KOPT-K1 (cell line): ENCODE measurements around the gene LRRC4C.

Experiments used
- H3K27ac ChIP-seq: fragments of 200-600 bp; sonication (generic); 2 replicates; pipeline ENCODE4 v1.5.1; 2016; ENCODE audit warnings: antibody characterized with exemption, mild to moderate bottlenecking, low read depth, low read length; ENCODE audit not compliant: poor library complexity, severe bottlenecking
- H3K36me3 ChIP-seq: fragments of 200-600 bp; sonication (generic); 2 replicates; pipeline ENCODE4 v1.5.1; 2017; ENCODE audit warnings: antibody characterized with exemption, mild to moderate bottlenecking, low read length, moderate library complexity; ENCODE audit not compliant: insufficient read depth
- H3K9me3 ChIP-seq: fragments of 200-600 bp; sonication (generic); 2 replicates; pipeline ENCODE4 v1.5.1; 2017; ENCODE audit warnings: antibody characterized with exemption, low read length, mild to moderate bottlenecking; ENCODE audit not compliant: insufficient read depth, poor library complexity, severe bottlenecking

Gene LRRC4C

GRCh38 chr11:41113160-41113559 lies 346.3 kb downstream of the LRRC4C start:
- Histone ChIP-seq H3K9me3 (no peaks in the 10 kb centered on the region), H3K27ac (no peak overlapping the region), H3K36me3 (no peaks in the 10 kb centered on the region)

GRCh38 chr11:41110527-41110926 lies 348.9 kb downstream of the LRRC4C start:
- H3K36me3 ChIP-seq = no peaks in the 10 kb centered on the region
- no peak overlapping the region for H3K27ac ChIP-seq
- no peaks in the 10 kb centered on the region for H3K9me3 ChIP-seq

DNA sequence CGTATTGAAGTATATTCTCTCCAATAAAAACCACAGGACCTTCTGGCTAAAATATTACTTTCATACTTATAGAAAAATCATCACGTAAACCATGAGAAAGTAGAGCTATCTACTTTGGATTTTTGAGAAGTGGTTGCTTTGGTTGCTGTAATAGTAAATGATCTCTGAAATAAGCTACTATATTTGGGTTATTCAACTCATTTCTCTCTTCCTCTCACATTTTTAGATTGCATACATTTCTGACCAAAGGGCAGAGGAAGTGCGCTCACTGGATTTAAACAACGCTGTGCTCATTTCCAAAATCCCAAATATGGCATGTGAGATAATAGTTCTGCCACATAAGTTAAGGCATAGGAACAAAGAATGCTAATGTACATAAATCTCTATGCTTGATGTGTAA lies 357.0 kb downstream of the LRRC4C start:
- no peaks in the 10 kb centered on the region for H3K36me3 ChIP-seq
- H3K27ac ChIP-seq = no peak overlapping the region
- H3K9me3 ChIP-seq = no peaks in the 10 kb centered on the region

DNA sequence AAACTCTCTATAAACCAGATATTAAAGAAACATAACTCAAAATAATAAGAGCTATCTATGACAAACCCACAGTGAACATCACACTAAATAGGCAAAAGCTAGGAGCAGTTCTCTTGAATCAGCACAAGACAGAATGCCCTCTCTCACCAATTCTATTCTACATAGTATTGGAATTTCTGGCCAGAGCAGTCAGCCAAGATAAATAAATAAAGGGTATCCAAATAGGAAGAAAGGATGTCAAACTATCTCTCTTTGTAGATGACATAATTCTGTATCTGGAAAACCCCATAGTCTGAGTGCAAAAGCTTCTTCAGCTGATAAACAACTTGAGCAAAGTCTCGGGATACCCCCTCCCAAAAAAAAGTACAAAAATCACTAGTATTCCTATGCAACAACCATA lies 359.8 kb downstream of the LRRC4C start:
- no peaks in the 10 kb centered on the region for H3K9me3 ChIP-seq
- H3K27ac ChIP-seq = no peak overlapping the region
- no peaks in the 10 kb centered on the region for H3K36me3 ChIP-seq

DNA sequence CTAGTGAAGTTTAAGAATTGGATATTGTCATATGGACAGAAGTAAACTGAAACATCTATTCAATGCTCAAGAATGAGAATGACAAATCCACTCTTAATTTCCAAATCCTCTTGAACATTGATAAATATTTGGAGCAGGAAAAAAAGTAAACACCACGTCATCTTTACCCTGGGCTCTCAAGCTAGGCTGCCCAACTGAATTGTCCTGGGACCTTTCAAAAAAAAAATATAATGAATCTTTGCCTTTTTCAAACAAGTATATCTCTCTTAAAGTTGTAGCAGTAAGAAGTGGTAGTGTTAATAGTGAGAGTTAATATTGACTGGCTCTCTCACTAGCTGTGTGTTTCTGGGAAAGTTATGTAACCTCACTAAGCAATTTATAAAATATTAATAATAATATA lies 374.3 kb downstream of the LRRC4C start:
- Histone ChIP-seq H3K9me3 (no peaks in the 10 kb centered on the region), H3K27ac (no peak overlapping the region), H3K36me3 (no peaks in the 10 kb centered on the region)

- Histone ChIP-seq H3K27ac (no peak overlapping the region), H3K9me3 (no peaks in the 10 kb centered on the region), H3K36me3 (no peaks in the 10 kb centered on the region)
Measured at GRCh38 chr11:41081756-41082285, 377.6 kb downstream of the LRRC4C start.

DNA sequence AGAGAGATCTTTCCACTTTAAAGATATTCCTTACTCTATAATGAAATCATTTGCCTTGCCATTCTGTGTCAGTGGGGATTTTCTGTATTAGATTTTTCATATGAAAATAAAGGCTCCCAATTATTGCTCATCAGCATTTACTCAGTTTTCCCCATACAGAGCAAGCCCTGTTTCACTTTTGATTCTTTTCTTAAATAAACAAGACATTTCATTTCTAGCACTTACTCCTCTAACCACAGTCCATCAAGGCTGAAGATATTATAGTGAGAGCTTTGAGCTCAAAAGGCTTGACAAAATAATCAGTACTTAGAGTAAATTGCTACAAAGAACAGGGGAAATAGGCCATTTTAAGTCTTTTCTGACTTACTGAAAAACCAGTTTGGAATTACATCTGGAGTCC lies 385.1 kb downstream of the LRRC4C start:
- Histone ChIP-seq H3K9me3 (no peaks in the 10 kb centered on the region), H3K36me3 (no peaks in the 10 kb centered on the region), H3K27ac (no peak overlapping the region)

DNA sequence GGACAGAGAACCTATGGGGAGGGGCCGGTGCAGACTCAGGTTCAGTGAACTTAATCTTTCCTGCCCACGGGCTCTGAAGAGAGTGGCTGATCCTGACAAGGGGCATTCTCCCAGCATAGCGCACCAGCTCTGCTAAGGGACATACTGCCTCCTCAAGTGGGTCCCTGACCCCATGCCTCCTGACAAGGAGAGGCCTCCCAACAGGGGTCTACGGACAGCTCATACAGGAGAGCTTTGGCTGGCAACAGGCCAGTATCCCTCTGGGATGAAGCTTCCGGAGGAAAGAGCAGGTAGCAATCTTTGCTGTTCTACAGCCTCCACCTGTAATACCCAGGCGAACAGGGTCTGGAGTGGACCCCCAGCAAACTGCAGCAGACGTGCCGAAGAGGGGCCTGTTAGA lies 394.0 kb downstream of the LRRC4C start:
- H3K9me3 ChIP-seq = no peaks in the 10 kb centered on the region
- H3K27ac ChIP-seq = no peak overlapping the region
- no peaks in the 10 kb centered on the region for H3K36me3 ChIP-seq

DNA sequence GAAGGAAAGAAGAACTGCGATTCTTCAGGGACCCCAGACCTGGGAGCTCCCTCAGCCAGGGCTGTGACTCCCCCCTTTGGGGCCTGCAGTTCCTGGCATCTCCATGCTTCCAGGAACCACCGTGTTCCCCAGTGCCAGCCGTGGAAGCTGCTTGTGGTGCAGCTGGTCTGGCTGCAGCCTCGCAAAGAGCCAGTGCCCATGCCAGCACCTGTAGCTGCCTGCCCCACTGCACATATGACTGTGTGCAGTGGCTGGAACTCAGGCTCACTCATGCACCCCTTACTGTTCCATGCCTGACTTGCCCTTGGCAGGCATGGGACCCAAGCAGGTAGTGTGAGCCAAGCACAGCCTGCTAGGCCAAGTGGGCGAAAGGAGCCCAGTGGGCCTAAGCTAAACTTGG lies 401.3 kb downstream of the LRRC4C start:
- no peak overlapping the region for H3K27ac ChIP-seq
- no peaks in the 10 kb centered on the region for H3K9me3 ChIP-seq
- no peaks in the 10 kb centered on the region for H3K36me3 ChIP-seq

DNA sequence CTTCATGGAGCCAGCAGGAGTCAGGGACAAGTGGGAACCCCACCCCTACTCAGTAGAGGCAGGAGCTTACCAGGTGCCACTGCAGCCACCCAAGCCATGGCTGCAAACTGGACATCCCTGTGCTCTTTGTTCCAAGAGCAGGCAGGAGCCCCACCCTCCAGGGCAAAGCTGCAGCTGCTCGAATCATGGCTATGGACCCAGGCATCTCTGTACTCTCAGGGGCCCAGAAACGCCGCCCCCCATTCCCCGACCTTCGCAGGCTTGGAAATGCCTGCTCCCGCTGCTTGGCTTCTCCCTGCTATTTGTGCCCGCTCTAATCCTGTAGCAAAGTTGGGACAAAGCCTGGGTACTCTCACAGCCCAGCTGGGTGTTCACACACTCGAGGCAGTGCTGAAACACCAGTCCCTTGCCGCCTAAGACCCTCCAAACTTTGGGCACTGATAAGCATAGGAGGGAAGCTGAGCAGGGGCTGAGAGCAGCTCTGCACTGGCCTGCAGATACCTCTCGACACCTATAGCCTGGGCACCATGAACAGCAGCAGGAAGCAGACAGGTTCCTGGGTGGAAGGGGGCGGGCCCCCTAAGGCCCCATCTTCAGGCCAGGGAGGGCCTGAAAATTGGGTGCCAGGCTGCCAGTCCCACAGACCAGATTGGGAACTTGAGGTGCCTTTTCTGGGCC lies 402.4 kb downstream of the LRRC4C start:
- Histone ChIP-seq H3K9me3 (no peaks in the 10 kb centered on the region), H3K27ac (no peak overlapping the region), H3K36me3 (no peaks in the 10 kb centered on the region)

DNA sequence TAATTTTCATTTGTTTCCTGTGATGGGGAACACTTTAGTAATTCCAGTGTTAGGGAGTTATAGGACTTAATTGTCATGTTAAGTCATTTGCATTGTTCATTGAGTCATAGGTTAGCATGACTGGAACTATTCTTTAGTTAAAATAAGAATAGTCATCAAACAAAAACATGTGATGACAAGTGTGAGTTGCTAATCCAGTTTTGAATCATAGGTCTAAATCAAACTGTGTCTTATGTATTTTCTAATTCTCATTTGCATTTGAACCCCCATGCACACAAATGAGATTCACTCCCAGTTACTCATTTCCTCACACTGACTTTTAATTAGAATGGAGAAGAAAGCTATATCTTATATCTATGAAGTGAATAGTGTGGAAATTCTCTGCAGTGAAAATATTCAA lies 405.6 kb downstream of the LRRC4C start:
- Histone ChIP-seq H3K36me3 (no peaks in the 10 kb centered on the region), H3K9me3 (no peaks in the 10 kb centered on the region), H3K27ac (no peak overlapping the region)

DNA sequence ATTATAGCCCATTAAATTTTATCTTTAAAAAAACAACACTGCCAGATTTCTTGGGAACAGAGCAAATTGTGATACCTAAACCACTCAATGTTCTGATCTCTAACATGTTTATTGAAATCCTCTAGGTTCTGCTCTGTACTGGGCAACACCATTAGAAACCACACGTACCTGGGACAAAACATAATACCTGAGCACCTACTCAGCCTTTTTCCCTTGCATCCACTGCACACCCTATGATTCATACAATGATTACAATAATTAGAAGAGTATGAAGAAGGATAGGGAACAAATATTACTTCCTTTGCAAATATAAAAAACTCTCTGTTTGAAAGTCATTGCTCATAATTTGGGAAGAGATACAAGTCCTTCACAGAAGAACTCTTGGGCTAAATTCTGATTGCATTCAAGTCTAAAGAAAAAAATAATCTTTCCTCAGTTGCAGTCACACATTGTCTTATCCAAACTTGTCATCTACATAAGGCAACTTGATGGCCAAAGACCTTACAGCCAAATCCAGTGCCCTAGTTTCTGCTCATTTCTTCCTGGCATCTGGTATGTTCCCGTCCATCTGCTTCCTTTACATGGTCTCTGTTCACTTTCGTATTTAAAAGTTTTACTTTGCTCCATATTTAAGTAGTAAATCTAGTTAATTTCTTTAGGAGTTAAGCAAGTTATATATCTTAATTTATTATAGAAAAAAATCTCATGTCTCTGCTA lies 407.4 kb downstream of the LRRC4C start:
- Histone ChIP-seq H3K27ac (no peak overlapping the region), H3K36me3 (no peaks in the 10 kb centered on the region), H3K9me3 (no peaks in the 10 kb centered on the region)

- no peaks in the 10 kb centered on the region for H3K36me3 ChIP-seq
- H3K27ac ChIP-seq = no peak overlapping the region
- no peaks in the 10 kb centered on the region for H3K9me3 ChIP-seq
Measured at GRCh38 chr11:41050791-41051190, 408.7 kb downstream of the LRRC4C start.

DNA sequence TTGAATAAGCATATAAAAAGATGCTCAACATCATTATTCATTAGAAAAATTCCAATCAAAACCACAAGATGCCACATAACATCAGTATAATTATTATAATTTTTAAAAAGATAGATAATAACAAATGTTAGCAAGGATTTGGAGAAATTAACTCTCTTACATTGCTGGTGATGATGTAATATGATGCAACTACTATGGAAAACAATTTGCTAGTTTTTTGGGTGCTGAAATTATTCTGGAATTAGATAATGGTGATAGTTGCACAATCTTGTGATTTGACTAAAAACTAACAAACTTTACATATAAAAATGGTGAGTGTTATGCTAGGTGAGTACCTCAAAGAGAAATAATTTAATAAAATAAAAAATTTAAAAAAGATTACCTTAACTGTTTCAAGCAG lies 412.2 kb downstream of the LRRC4C start:
- H3K9me3 ChIP-seq = no peaks in the 10 kb centered on the region
- H3K27ac ChIP-seq = no peak overlapping the region
- H3K36me3 ChIP-seq = no peaks in the 10 kb centered on the region

GRCh38 chr11:41045266-41045665 lies 414.2 kb downstream of the LRRC4C start:
- Histone ChIP-seq H3K9me3 (no peaks in the 10 kb centered on the region), H3K36me3 (no peaks in the 10 kb centered on the region), H3K27ac (no peak overlapping the region)

DNA sequence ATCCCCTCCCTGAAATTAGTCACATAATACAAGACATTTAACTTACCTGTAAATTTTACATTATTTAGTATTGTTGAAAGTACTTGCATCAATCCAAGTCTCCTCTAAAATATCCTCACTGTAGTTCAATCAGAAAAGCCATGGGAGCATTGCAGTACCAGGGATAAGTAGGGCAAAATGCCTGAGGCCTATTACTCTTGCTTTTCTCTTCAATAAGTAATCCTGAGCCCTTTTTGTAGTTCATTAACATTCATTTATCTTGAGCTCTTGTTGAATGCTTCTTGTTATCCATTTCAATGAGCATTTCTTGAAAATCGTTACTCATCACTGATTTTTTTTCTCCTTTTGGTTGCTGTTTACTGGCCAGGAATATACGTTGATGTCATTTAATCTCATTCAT lies 414.7 kb downstream of the LRRC4C start:
- no peaks in the 10 kb centered on the region for H3K9me3 ChIP-seq
- H3K36me3 ChIP-seq = no peaks in the 10 kb centered on the region
- no peak overlapping the region for H3K27ac ChIP-seq
